CMK (cell line): ENCODE data around the gene KBTBD4.
"Not testable (repeated sequence)": the region's sequence is repeated elsewhere in the genome, so short reads cannot be mapped to it uniquely, and the experiment has no call there.

Experiments used
- DNase-seq: peaks from one replicate; pipeline ENCODE4 v3.0.0-alpha.2; 2010; ENCODE audit warnings: low read depth

The KBTBD4 gene

GRCh38 chr11:47560426-47560825, 18.3 kb downstream of the KBTBD4 start:
- DNase-seq = no peak

GRCh38 chr11:47558695-47559094, 20.1 kb downstream of the KBTBD4 start:
- no peak for DNase-seq

- not testable (repeated sequence) for DNase-seq
Measured at GRCh38 chr11:47557004-47557403, 21.8 kb downstream of the KBTBD4 start.

- no peak for DNase-seq
Measured at GRCh38 chr11:47553406-47553743, 25.4 kb downstream of the KBTBD4 start.

GRCh38 chr11:47552566-47553405, 26.0 kb downstream of the KBTBD4 start, which contains the start of gene CELF1:
TSS of gene CELF1 (minus strand) at chr11:47553132. CDS start at chr11:47499523, 53,609 bp downstream.
- DNase-seq = peak; percentile 49

- DNase-seq = no peak
Measured at GRCh38 chr11:47552056-47552565, 26.7 kb downstream of the KBTBD4 start.

- no peak for DNase-seq
Measured at GRCh38 chr11:47551086-47551485, 27.7 kb downstream of the KBTBD4 start.

GRCh38 chr11:47550288-47551047, 28.3 kb downstream of the KBTBD4 start:
- DNase-seq = no peak

- DNase-seq = not testable (repeated sequence)
Measured at GRCh38 chr11:47546274-47546673, 32.5 kb downstream of the KBTBD4 start.

GRCh38 chr11:47545298-47545697, 33.5 kb downstream of the KBTBD4 start:
- DNase-seq = no peak

GRCh38 chr11:47541070-47541469, 37.7 kb downstream of the KBTBD4 start:
- DNase-seq = no peak

- DNase-seq = no peak
Measured at GRCh38 chr11:47539681-47540039, 39.1 kb downstream of the KBTBD4 start.

GRCh38 chr11:47538741-47539565, 39.8 kb downstream of the KBTBD4 start:
- no peak for DNase-seq

- no peak for DNase-seq
Measured at GRCh38 chr11:47536915-47537314, 41.9 kb downstream of the KBTBD4 start.

GRCh38 chr11:47534704-47535251, 44.0 kb downstream of the KBTBD4 start:
- DNase-seq = no peak

GRCh38 chr11:47533690-47534151, 45.0 kb downstream of the KBTBD4 start:
- no peak for DNase-seq

- no peak for DNase-seq
Measured at GRCh38 chr11:47532597-47533213, 46.1 kb downstream of the KBTBD4 start.

- no peak for DNase-seq
Measured at GRCh38 chr11:47531666-47532065, 47.1 kb downstream of the KBTBD4 start.

GRCh38 chr11:47530721-47531120, 48.0 kb downstream of the KBTBD4 start:
- DNase-seq = not testable (repeated sequence)

- DNase-seq = no peak
Measured at GRCh38 chr11:47529951-47530350, 48.8 kb downstream of the KBTBD4 start.

GRCh38 chr11:47527186-47527585, 51.6 kb downstream of the KBTBD4 start:
- DNase-seq = no peak
